ENCODE data around the gene PCDHGA5. TPM values are rescaled to one million over a fixed set of nuclear protein-coding genes. Genes with fewer than 3 reads are reported as not detected.

PCDHGA5 gene
- total RNA-seq, 1 donor from 2014 or later = 0.87 TPM

GRCh38 chr5:141397756-141398551 lies 34.0 kb downstream of the PCDHGA5 start, which contains the start of gene PCDHGB5:
PCDHGB5 (plus strand) TSS chr5:141397947; CDS start chr5:141398128, 181 bp downstream.

GRCh38 chr5:141402553-141403243 lies 38.7 kb downstream of the PCDHGA5 start, which contains the start of gene PCDHGA9:
PCDHGA9 (plus strand) TSS chr5:141402778; CDS start chr5:141402953, 175 bp downstream.

GRCh38 chr5:141407790-141408505 lies 44.0 kb downstream of the PCDHGA5 start, which contains the start of gene PCDHGB6:
PCDHGB6 (plus strand) TSS chr5:141408021; CDS start chr5:141408203, 182 bp downstream.

GRCh38 chr5:141412854-141413539 lies 49.0 kb downstream of the PCDHGA5 start, which contains the start of gene PCDHGA10:
PCDHGA10 (plus strand) TSS chr5:141412987; CDS start chr5:141413176, 189 bp downstream.

Other genes with a start within 250 kb of the PCDHGA5 start
- gene PCDHB4, start 242.3 kb upstream of the PCDHGA5 start, total RNA-seq = under 0.01 and 0.12 TPM in 2 replicates
- gene PCDHB5, start 229.0 kb upstream of the PCDHGA5 start, total RNA-seq = 0.22 and 0.50 TPM in 2 replicates
- gene PCDHB6, start 214.1 kb upstream of the PCDHGA5 start, total RNA-seq = under 0.01 TPM in 2 replicates
- gene PCDHB7, start 191.5 kb upstream of the PCDHGA5 start, total RNA-seq = 0.11 and 0.12 TPM in 2 replicates
- gene PCDHB8, start 186.4 kb upstream of the PCDHGA5 start, total RNA-seq = 0.11 and 0.25 TPM in 2 replicates
- 0.12 and 0.33 TPM in 2 replicates for gene PCDHB16, start 181.8 kb upstream of the PCDHGA5 start, total RNA-seq
- gene PCDHB9, start 177.0 kb upstream of the PCDHGA5 start, total RNA-seq = under 0.01 TPM in 2 replicates
- 0.11 and 0.12 TPM in 2 replicates for gene PCDHB10, start 171.8 kb upstream of the PCDHGA5 start, total RNA-seq
- under 0.01 TPM in 1 of 2 replicates, not detected in the other for gene PCDHB11, start 164.5 kb upstream of the PCDHGA5 start, total RNA-seq
- under 0.01 and 0.12 TPM in 2 replicates for gene PCDHB12, start 155.4 kb upstream of the PCDHGA5 start, total RNA-seq
- gene PCDHB13, start 150.2 kb upstream of the PCDHGA5 start, total RNA-seq = under 0.01 and 0.12 TPM in 2 replicates
- 0.11 and 0.12 TPM in 2 replicates for gene PCDHB14, start 140.8 kb upstream of the PCDHGA5 start, total RNA-seq
- gene PCDHB15, start 118.8 kb upstream of the PCDHGA5 start, total RNA-seq = under 0.01 and 0.37 TPM in 2 replicates
- 0.50 and 0.66 TPM in 2 replicates for gene SLC25A2, start 60.1 kb upstream of the PCDHGA5 start, total RNA-seq
- 86.1 and 88.3 TPM in 2 replicates for gene TAF7, start 43.4 kb upstream of the PCDHGA5 start, total RNA-seq
- gene PCDHGA1, start 33.6 kb upstream of the PCDHGA5 start, total RNA-seq = 0.22 and 0.62 TPM in 2 replicates
- gene PCDHGA2, start 25.4 kb upstream of the PCDHGA5 start, total RNA-seq = 0.89 and 2.2 TPM in 2 replicates
- 0.22 and 0.87 TPM in 2 replicates for gene PCDHGA3, start 20.3 kb upstream of the PCDHGA5 start, total RNA-seq
- 0.44 and 1.2 TPM in 2 replicates for gene PCDHGB1, start 14.1 kb upstream of the PCDHGA5 start, total RNA-seq
- gene PCDHGA4, start 9.1 kb upstream of the PCDHGA5 start, total RNA-seq = 2.2 and 5.2 TPM in 2 replicates
- 1.2 and 1.7 TPM in 2 replicates for gene PCDHGB2, start 4.2 kb upstream of the PCDHGA5 start, total RNA-seq
- gene PCDHGB3, start 6.1 kb downstream of the PCDHGA5 start, total RNA-seq = 2.3 and 4.2 TPM in 2 replicates
- gene PCDHGA6, start 9.7 kb downstream of the PCDHGA5 start, total RNA-seq = 1.7 and 3.2 TPM in 2 replicates
- 1.3 and 4.0 TPM in 2 replicates for gene PCDHGA7, start 18.6 kb downstream of the PCDHGA5 start, total RNA-seq
- gene PCDHGB4, start 23.5 kb downstream of the PCDHGA5 start, total RNA-seq = 11.3 and 20.9 TPM in 2 replicates
- 1.1 and 2.4 TPM in 2 replicates for gene PCDHGA8, start 28.5 kb downstream of the PCDHGA5 start, total RNA-seq
- gene PCDHGB5, start 33.8 kb downstream of the PCDHGA5 start, total RNA-seq = 16.2 and 25.0 TPM in 2 replicates
- gene PCDHGA9, start 38.6 kb downstream of the PCDHGA5 start, total RNA-seq = 4.0 and 4.2 TPM in 2 replicates
- 2.4 and 2.9 TPM in 2 replicates for gene PCDHGB6, start 43.9 kb downstream of the PCDHGA5 start, total RNA-seq
- 4.9 and 5.2 TPM in 2 replicates for gene PCDHGA10, start 48.8 kb downstream of the PCDHGA5 start, total RNA-seq
- gene PCDHGB7, start 53.5 kb downstream of the PCDHGA5 start, total RNA-seq = 6.0 and 7.4 TPM in 2 replicates
- gene PCDHGA11, start 56.9 kb downstream of the PCDHGA5 start, total RNA-seq = 11.7 and 13.6 TPM in 2 replicates
- 15.5 and 21.5 TPM in 2 replicates for gene PCDHGA12, start 66.3 kb downstream of the PCDHGA5 start, total RNA-seq
- 39.6 and 44.7 TPM in 2 replicates for gene PCDHGC3, start 111.8 kb downstream of the PCDHGA5 start, total RNA-seq
- 2.2 and 2.4 TPM in 2 replicates for gene PCDHGC4, start 120.9 kb downstream of the PCDHGA5 start, total RNA-seq
- 2.3 and 2.9 TPM in 2 replicates for gene PCDHGC5, start 124.9 kb downstream of the PCDHGA5 start, total RNA-seq